GM10266 (cell line): Measurements from ENCODE around the gene SLC25A48.
A peak's percentile ranks its signal among the peaks of the same experiment; 100 is the strongest.

ENCODE experiments used
- DNase-seq: peaks from one replicate; pipeline ENCODE4 v3.0.0; 2012; ENCODE audit errors: extremely low spot score
- TF ChIP-seq, protein P1 (sequence below): IDR thresholded peaks from 2 replicates; pipeline ENCODE4 v1.5.1; 2012; ENCODE audit warnings: mild to moderate bottlenecking, low read depth; ENCODE audit not compliant: control insufficient read depth, insufficient read depth; ENCODE audit errors: missing control alignments

SLC25A48 gene

GRCh38 chr5:135830384-135830700, 4.1 kb upstream of the SLC25A48 start:
- TF ChIP-seq, protein P1, sequence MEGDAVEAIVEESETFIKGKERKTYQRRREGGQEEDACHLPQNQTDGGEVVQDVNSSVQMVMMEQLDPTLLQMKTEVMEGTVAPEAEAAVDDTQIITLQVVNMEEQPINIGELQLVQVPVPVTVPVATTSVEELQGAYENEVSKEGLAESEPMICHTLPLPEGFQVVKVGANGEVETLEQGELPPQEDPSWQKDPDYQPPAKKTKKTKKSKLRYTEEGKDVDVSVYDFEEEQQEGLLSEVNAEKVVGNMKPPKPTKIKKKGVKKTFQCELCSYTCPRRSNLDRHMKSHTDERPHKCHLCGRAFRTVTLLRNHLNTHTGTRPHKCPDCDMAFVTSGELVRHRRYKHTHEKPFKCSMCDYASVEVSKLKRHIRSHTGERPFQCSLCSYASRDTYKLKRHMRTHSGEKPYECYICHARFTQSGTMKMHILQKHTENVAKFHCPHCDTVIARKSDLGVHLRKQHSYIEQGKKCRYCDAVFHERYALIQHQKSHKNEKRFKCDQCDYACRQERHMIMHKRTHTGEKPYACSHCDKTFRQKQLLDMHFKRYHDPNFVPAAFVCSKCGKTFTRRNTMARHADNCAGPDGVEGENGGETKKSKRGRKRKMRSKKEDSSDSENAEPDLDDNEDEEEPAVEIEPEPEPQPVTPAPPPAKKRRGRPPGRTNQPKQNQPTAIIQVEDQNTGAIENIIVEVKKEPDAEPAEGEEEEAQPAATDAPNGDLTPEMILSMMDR = no peak

GRCh38 chr5:135830876-135831275, 3.6 kb upstream of the SLC25A48 start:
- TF ChIP-seq, protein P1 = no peak
- no peak for DNase-seq

More at GRCh38 chr5:135830384-135830700, 4.1 kb upstream of the SLC25A48 start:
- no peak for DNase-seq

DNA sequence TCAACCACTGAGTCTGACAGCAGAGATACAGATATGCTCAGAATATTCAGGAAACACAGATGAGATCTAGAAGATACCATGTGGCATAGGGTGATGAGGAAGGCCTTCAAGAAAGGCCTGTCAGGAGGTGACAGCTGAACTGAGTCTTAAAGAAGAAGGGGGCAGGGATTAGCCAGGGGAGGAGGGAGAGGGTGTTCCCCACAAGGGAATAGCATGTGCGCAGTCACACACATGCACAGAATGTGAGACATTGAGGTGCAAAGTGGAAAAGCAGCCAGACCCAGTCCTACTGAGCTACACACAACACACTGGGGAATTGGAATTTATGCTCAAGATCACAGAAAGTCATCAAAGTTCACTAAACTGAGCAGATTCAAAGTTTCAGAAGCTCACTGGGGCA, 3.0 kb upstream of the SLC25A48 start:
- TF ChIP-seq, protein P1 = no peak
- DNase-seq = no peak

DNA sequence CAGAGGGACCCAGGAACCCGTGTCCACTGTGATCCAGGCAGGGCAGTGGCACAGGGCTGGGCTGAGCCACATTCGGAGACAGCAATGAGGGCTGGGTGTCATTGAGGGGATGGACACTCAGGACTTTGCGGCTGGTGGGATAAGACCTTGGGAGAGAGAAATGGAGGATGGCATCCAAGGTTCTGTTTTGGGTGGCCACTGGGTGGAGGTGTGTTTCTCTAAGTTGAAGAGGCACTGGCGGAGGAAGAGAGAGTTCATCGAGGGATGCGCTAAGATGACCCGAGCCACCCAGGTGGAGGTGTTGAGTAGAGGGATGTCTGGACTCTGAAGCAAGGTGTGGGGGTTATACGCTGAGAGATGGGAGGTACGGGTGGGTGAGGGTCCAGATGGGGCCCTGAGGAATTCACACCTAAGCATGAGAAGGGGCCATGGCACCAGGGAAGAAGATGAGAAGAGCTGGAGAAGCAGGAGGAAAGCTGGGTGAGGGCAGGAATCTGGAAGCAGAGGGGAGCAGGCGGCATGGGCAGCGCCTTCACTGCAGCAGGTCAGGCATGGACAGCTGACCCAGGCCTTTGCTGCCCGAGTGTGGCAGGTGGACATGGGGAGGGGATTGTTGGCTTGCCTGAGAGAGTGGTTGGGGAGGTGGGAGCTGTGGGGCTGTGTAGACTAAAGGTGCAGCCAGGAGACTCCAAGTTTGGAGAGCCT, 2.5 kb upstream of the SLC25A48 start:
- TF ChIP-seq, protein P1 = no peak
- DNase-seq = no peak

DNA sequence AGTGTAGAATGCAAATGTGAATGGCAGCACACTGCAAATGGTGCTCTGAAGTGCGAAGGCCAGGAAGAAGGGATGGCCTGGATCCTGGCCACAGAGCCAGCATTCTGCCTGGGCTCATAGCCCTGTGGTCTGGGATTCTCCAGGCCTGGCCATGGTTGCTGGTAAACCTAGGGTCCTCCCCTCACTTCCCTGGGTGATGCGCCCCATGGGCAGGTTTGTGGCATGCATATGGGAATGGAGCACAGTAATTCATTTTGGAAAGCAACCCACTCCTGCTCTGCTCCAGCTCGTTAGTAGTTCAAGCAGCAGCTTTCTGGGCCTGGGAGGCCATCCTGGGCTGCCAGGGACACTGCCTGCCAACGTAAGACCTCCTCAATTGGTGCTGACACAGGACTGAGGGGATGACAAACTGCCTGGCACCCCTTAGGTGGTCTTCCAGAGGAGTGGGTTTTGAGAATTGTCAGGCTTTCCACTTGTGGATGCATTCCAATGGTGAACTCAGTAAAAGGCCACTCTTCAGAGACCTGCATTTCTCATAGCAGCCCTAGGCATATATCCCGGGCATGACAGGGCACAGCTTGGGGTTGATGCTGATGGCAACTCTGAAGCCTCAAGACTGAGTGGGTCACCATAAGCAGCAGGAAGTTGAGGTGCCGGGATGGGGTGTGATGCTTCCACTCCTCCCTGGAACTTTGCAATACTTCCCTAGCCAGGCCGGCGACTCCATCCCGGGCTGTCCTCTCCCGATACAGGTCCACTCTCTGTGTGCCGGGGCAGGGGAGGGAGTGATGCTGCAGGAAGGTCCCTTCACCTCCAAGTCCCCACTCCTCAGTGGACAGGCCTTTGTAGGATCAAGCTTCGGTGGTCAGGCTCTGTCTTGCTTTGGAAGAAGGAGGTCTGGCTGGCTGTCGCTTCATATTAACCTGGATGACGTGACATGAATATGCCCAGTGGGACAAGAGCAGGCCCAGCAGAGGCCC, 1.2 kb upstream of the SLC25A48 start:
- TF ChIP-seq, protein P1 = no peak
- DNase-seq = no peak

DNA sequence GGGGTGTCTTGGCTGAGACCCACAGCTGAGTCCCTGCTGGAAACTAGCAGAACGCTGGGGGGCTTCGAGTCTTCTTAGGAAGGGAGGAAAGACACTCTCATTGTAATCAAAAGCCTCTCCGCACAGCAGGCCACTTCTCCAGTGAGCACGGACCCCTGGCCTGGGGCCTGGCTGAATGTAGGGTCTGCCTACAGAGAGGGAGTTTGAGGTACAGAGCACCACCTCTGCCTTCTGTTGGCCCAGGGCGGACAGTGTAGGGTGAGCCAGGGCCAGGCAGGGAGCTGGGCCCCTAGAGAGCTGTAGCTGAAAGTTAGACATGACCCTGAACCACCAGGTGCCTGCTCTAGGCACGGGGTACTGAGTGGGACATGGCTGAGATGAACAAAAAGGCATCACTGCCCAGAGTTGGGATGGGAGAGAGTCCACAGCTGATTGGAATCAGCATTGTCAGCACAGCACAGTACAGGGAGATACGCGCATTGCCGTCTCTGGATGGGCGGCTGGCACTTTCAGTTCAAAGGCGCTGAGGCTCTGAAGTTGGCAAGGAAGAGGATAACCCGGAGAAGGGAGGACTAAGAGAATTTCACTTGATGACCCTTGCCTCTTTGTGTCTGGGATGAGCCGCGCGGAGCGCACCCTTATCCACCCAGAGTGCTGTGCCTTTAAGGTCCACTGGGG, 363 bp upstream of the SLC25A48 start:
- peak; percentile 48 for DNase-seq
- TF ChIP-seq, protein P1 = peak; percentile 56
